Activated CD4-positive, alpha-beta T cell treated with anti-CD3 and anti-CD28 coated beads, Interleukin-2, amount 10 ng/mL, durations not matched to agents 24 days and 14 days (primary cell): ENCODE results near the gene KRT38. TPM values are rescaled to one million over a fixed set of nuclear protein-coding genes. Genes with fewer than 3 reads are reported as not detected.

ENCODE experiments used
- DNase-seq: peaks from one replicate; pipeline ENCODE4 v3.0.0; 2022
- H3K27ac Mint-ChIP-seq: one replicate; pipeline ENCODE4 v1.8.0; 2022; ENCODE audit warnings: mild to moderate bottlenecking, mixed read lengths
- H3K27me3 Mint-ChIP-seq: one replicate; pipeline ENCODE4 v1.8.0; 2022; ENCODE audit warnings: mixed read lengths
- H3K36me3 Mint-ChIP-seq: one replicate; pipeline ENCODE4 v1.8.0; 2022; ENCODE audit warnings: low read depth, mild to moderate bottlenecking, mixed read lengths
- H3K4me1 Mint-ChIP-seq: one replicate; pipeline ENCODE4 v1.8.0; 2021; ENCODE audit warnings: mixed read lengths
- H3K4me3 Mint-ChIP-seq: one replicate; pipeline ENCODE4 v1.8.0; 2022; ENCODE audit warnings: mild to moderate bottlenecking, moderate library complexity, mixed read lengths
- H3K9me3 Mint-ChIP-seq: one replicate; pipeline ENCODE4 v1.8.0; 2021; ENCODE audit warnings: mixed read lengths
- intact Hi-C: fragments of 100-400 bp; cut with micrococcal nuclease; formaldehyde crosslinking; loops from one replicate; pipeline ENCODE4 v1.15.1; 2023
- total RNA-seq: library from RNA; stranded (reverse); gene quantifications from 2 replicates; pipeline ENCODE4 v1.2.3, GENCODE V29; 2022

Gene KRT38
- total RNA-seq, 1 donor from 2014 or later: not detected

DNA sequence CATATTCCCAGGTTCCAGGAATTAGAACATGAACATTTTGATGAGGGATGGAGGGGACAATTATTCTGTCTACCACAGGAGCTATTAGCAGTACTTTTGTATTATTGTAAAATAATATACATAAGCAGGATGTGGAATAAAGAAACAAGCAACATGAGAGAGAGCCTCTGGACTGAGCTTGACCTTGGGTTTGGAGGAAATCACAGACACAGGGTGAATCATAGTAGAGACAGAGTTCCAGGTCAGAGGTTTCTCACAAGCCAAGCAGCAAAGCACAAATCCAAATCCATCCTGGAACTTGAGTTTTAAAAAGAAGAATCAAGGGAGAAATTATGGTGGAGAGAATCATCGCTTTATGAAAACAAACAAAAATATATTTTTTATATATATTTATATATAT lies 48.5 kb downstream of the KRT38 start:
- no peaks in the 10 kb centered on the region for H3K4me1 Mint-ChIP-seq
- H3K4me3 Mint-ChIP-seq: no peak overlapping the region
- intact Hi-C loops: no loop called here
- peaks cover 12% of the 10 kb centered on the region for H3K9me3 Mint-ChIP-seq
- H3K27ac Mint-ChIP-seq: no peak overlapping the region
- no peaks in the 10 kb centered on the region for H3K36me3 Mint-ChIP-seq
- DNase-seq: no peak
- H3K27me3 Mint-ChIP-seq: peaks cover 16% of the 10 kb centered on the region

DNA sequence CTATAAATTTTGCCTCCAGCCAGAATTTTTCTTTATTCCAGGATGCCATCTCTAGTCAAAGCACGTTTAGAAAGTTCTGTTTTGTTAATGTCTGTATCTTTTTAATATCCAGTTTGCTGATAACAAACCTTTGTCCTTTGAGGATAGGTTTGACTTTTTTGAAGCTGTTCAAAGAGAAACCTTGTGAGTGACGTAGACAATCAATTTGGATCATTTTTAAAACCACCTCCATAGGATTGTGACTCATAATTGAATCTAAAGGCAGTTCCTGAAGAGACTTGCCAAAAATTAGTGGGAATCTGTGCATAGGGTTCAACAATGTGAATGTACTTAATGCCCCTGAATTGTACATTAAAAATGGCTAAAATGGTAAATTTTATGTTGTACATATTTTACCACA lies 49.2 kb downstream of the KRT38 start:
- Mint-ChIP-seq H3K9me3 (peaks cover 17% of the 10 kb centered on the region), H3K36me3 (peaks cover 2% of the 10 kb centered on the region), H3K4me1 (no peaks in the 10 kb centered on the region), H3K27me3 (peaks cover 16% of the 10 kb centered on the region), H3K27ac (no peak overlapping the region), H3K4me3 (no peak overlapping the region)
- DNase-seq: no peak
- intact Hi-C loops: no loop called here

DNA sequence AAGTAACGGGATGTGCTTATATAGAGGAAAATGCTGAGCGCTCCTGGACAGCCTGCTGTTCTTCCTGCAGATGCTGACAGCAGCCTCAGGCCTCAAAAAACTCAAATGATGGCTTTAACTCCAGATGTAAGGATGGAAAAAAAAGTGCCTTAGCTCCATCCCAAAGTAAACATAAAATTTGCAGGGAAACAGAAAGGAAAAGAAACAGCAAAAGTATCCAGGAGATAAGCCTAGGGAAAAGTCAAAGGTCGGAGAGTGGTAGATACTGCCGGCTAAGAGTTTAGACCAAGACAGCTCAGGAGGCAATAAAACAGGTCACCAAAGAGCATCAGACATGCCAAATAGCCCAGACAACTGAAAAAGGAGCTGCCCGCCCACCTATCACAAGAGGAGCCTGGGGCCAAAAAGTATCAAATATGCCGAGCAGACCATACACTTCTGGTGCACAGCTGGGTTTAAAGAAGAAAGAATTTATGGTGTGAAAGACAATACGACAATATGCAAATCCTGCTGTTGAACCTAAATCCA lies 50.3 kb downstream of the KRT38 start:
- DNase-seq: no peak
- Mint-ChIP-seq H3K36me3 (peaks cover 2% of the 10 kb centered on the region), H3K4me1 (no peaks in the 10 kb centered on the region), H3K27ac (no peak overlapping the region), H3K4me3 (no peak overlapping the region), H3K27me3 (peaks cover 16% of the 10 kb centered on the region), H3K9me3 (peaks cover 20% of the 10 kb centered on the region)
- intact Hi-C loops: no loop called here

DNA sequence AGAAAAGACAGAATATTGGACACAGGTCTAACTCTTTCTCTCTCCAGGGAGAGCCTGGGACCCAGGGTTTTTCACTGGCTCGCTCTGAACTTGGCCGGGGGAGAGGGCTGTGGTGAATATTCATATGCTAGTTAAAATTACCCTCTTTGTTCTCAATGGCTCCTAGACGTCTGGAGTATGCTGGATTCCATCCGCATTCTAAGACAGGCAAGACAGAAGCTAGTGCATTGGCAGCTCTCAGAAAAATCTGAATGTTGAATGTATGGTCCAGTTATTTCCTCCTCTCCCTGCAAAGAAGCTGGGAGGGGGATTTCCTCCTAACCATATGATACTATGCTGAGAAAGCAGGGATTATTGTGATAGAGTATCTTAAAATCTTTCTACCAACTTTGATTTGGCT lies 53.1 kb downstream of the KRT38 start:
- H3K4me1 Mint-ChIP-seq: no peaks in the 10 kb centered on the region
- no peak overlapping the region for H3K27ac Mint-ChIP-seq
- H3K36me3 Mint-ChIP-seq: peaks cover 2% of the 10 kb centered on the region
- DNase-seq: no peak
- no peak overlapping the region for H3K4me3 Mint-ChIP-seq
- peaks cover 20% of the 10 kb centered on the region for H3K9me3 Mint-ChIP-seq
- intact Hi-C loops: no loop called here
- peaks cover 22% of the 10 kb centered on the region for H3K27me3 Mint-ChIP-seq

DNA sequence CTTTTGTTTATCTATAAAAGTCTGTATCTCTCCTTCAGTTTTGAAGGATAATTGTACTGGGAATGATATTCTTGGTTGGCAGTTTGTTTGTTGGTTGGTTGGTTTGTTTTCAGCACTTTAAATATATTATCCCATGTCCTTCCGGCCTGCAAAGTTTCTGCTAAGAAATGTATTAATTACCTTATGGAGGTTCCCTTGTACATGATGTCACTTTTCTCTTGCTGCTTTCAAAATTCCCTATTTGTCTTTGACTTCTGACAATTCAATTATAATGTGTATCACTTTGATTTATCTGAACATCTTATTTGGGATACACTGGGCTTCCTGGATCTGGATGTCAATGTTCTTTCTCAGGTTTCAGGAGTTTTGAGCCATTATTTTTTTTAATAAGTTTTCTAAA lies 54.6 kb downstream of the KRT38 start:
- H3K36me3 Mint-ChIP-seq: peaks cover 2% of the 10 kb centered on the region
- no peak overlapping the region for H3K4me3 Mint-ChIP-seq
- peaks cover 20% of the 10 kb centered on the region for H3K9me3 Mint-ChIP-seq

More for the DNA sequence above, 54.6 kb downstream of the KRT38 start:
- H3K27me3 Mint-ChIP-seq: peaks cover 19% of the 10 kb centered on the region
- H3K4me1 Mint-ChIP-seq: no peaks in the 10 kb centered on the region
- intact Hi-C loops: no loop called here
- DNase-seq: no peak
- H3K27ac Mint-ChIP-seq: no peak overlapping the region

Other genes starting within 250 kb of the KRT38 start
- gene KRTAP9-2, start 214.3 kb downstream of the KRT38 start, total RNA-seq: not detected in 2 replicates
- gene KRTAP9-3, start 208.5 kb downstream of the KRT38 start, total RNA-seq: not detected in 2 replicates
- not detected in 2 replicates for gene KRTAP9-8, start 203.0 kb downstream of the KRT38 start, total RNA-seq
- not detected in 2 replicates for gene KRTAP9-4, start 191.3 kb downstream of the KRT38 start, total RNA-seq
- not detected in 2 replicates for gene KRTAP9-9, start 185.6 kb downstream of the KRT38 start, total RNA-seq
- not detected in 2 replicates for gene KRTAP9-6, start 175.6 kb downstream of the KRT38 start, total RNA-seq
- gene KRTAP9-7, start 165.3 kb downstream of the KRT38 start, total RNA-seq: not detected in 2 replicates
- not detected in 2 replicates for gene KRTAP29-1, start 138.1 kb downstream of the KRT38 start, total RNA-seq
- not detected in 2 replicates for gene KRTAP16-1, start 131.7 kb downstream of the KRT38 start, total RNA-seq
- not detected in 2 replicates for gene KRTAP17-1, start 125.3 kb downstream of the KRT38 start, total RNA-seq
- gene KRT33A, start 90.2 kb downstream of the KRT38 start, total RNA-seq: not detected in 2 replicates
- gene KRT33B, start 71.2 kb downstream of the KRT38 start, total RNA-seq: not detected in 2 replicates
- gene KRT34, start 58.7 kb downstream of the KRT38 start, total RNA-seq: not detected in 2 replicates
- gene KRT31, start 43.4 kb downstream of the KRT38 start, total RNA-seq: not detected in 2 replicates
- gene KRT37, start 16.4 kb downstream of the KRT38 start, total RNA-seq: not detected in 2 replicates
- gene KRT32, start 26.4 kb upstream of the KRT38 start, total RNA-seq: not detected in 2 replicates
- gene KRT35, start 40.2 kb upstream of the KRT38 start, total RNA-seq: not detected in 2 replicates
- gene KRT36, start 48.9 kb upstream of the KRT38 start, total RNA-seq: not detected in 2 replicates
- gene KRT13, start 64.6 kb upstream of the KRT38 start, total RNA-seq: not detected in 2 replicates
- not detected in 2 replicates for gene KRT15, start 77.9 kb upstream of the KRT38 start, total RNA-seq
- gene KRT19, start 87.3 kb upstream of the KRT38 start, total RNA-seq: not detected in 2 replicates
- not detected in 2 replicates for gene KRT9, start 131.1 kb upstream of the KRT38 start, total RNA-seq
- gene KRT14, start 145.9 kb upstream of the KRT38 start, total RNA-seq: not detected in 2 replicates
- not detected in 2 replicates for gene KRT16, start 171.8 kb upstream of the KRT38 start, total RNA-seq
- not detected in 2 replicates for gene KRT17, start 183.6 kb upstream of the KRT38 start, total RNA-seq
- 837 and 858 TPM in 2 replicates for gene EIF1, start 247.9 kb upstream of the KRT38 start, total RNA-seq